HAP-1 (cell line): ENCODE measurements around the gene CD300E.
"Not testable (repeated sequence)": the region's sequence is repeated elsewhere in the genome, so short reads cannot be mapped to it uniquely, and the experiment has no call there.

ENCODE experiments used
- DNase-seq, 2 experiments: peaks; one replicate each; pipeline ENCODE4 v3.0.0-alpha.2; 2016 to 2020; ENCODE audit warnings: low spot score in 2 of 2
- H3K27me3 ChIP-seq: fragments of 250-450 bp; sonication (Bioruptor Pico); 2 replicates; pipeline ENCODE4 v1.5.1; 2020; ENCODE audit warnings: low read depth, mild to moderate bottlenecking, moderate library complexity
- H3K36me3 ChIP-seq: fragments of 250-450 bp; sonication (Bioruptor Pico); replicated peaks from 2 replicates; pipeline ENCODE4 v1.5.1; 2020; ENCODE audit warnings: mild to moderate bottlenecking
- H3K4me1 ChIP-seq: fragments of 250-450 bp; sonication (Bioruptor Pico); 2 replicates; pipeline ENCODE4 v1.5.1; 2020; ENCODE audit warnings: mild to moderate bottlenecking
- H3K4me3 ChIP-seq: fragments of 250-450 bp; sonication (Bioruptor Pico); 2 replicates; pipeline ENCODE4 v1.5.1; 2020; ENCODE audit warnings: mild to moderate bottlenecking, moderate library complexity
- H3K9me3 ChIP-seq: fragments of 250-450 bp; sonication (Bioruptor Pico); 2 replicates; pipeline ENCODE4 v1.5.1; 2020; ENCODE audit warnings: mild to moderate bottlenecking, moderate library complexity
- in situ Hi-C: fragments of 300-500 bp; cut with MboI; formaldehyde crosslinking; loops from 3 replicates; pipeline ENCODE4 v1.14.3; 2020; ENCODE audit warnings: low sequenced_read_pairs, inconsistent platforms, mixed read lengths

The CD300E gene

DNA sequence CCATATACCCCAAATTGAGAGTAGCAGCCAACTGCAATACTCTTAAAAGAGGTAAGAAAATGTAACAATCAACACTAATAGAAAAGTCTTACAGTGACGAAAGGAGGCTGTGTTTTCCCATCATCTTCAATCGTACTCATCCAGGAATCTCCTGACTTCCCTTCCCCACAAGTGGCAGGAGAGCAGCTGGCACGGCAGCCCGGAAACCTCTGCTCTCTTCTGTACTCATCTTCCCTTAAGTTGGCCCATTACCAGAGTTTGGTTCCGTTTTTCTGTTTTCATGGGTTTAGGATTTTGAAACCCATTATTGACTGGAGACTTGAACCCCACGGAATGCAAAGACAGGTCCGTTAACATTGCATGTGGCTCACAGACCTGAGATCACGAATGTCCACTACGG, 44.6 kb downstream of the CD300E start:
- H3K4me3 ChIP-seq, result no peak overlapping the region
- in situ Hi-C loops, result no loop called here

DNA sequence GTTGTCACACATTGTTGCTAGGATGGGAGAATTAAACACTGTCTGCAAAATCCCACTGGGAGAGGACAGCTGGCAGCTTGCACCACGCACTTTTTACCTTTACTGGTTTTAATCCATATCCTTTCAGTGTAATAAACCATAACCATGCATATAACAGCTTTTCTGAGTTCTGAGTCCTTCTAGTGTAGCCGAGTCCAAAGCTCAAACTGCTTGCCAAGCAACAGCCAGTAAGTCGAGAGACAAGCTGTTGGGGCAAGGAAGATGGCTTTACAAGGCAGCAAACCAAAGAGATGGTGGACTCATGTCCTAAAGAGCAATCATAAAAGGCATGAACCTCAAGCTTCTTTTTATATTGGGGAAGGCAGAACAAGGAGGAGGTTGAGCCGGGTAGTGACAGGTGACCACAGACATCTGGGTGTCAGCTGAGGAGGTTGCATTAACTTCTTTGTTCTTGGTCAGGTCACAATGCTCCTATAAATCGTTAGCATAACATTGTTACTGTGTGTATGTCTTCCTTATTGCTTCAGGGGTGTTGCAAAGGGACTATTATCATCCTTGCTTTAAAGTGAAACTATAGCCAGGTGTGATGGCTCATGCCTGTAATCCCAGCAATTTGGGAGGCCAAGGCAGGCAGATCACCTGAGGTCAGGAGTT, 48.9 kb downstream of the CD300E start:
- DNase-seq, result no peak
- Histone ChIP-seq H3K4me3 (no peak overlapping the region), H3K27me3 (peaks cover 15% of the 10 kb centered on the region), H3K4me1 (no peaks in the 10 kb centered on the region), H3K9me3 (no peaks in the 10 kb centered on the region), H3K36me3 (no peaks in the 10 kb centered on the region)
- in situ Hi-C loops, result no loop called here

More for the DNA sequence above, 44.6 kb downstream of the CD300E start:
- peaks cover 3% of the 10 kb centered on the region for H3K27me3 ChIP-seq
- no peaks in the 10 kb centered on the region for H3K9me3 ChIP-seq
- no peak for DNase-seq
- H3K4me1 ChIP-seq, result no peaks in the 10 kb centered on the region
- H3K36me3 ChIP-seq, result no peaks in the 10 kb centered on the region

DNA sequence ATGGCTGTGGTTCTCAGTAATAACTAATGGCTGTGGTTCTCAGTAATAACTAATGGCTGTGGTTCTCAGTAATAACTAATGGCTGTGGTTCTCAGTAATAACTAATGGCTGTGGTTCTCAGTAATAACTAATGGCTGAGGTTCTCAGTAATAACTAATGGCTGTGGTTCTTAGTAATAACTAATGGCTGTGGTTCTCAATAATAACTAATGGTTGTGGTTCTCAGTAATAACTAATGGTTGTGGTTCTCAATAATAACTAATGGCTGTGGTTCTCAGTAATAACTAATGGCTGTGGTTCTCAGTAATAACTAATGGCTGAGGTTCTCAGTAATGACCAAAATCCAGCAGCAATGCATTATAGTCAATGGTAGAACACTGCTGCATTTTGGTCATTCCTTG, 49.9 kb downstream of the CD300E start:
- in situ Hi-C loops, H3K36me3 ChIP-seq, DNase-seq, H3K9me3 ChIP-seq, H3K4me3 ChIP-seq, H3K4me1 ChIP-seq: not testable (repeated sequence)
- peaks cover 18% of the 10 kb centered on the region for H3K27me3 ChIP-seq

GRCh38 chr17:74573169-74573568, 50.4 kb downstream of the CD300E start:
- H3K36me3 ChIP-seq, result no peaks in the 10 kb centered on the region
- in situ Hi-C loops, result no loop called here
- no peak for DNase-seq
- H3K9me3 ChIP-seq, result no peaks in the 10 kb centered on the region
- peaks cover 18% of the 10 kb centered on the region for H3K27me3 ChIP-seq
- H3K4me1 ChIP-seq, result no peaks in the 10 kb centered on the region
- no peak overlapping the region for H3K4me3 ChIP-seq

GRCh38 chr17:74571621-74572270, 51.8 kb downstream of the CD300E start:
- Histone ChIP-seq H3K4me1 (no peaks in the 10 kb centered on the region), H3K4me3 (no peak overlapping the region), H3K27me3 (peaks cover 18% of the 10 kb centered on the region), H3K36me3 (no peaks in the 10 kb centered on the region), H3K9me3 (no peaks in the 10 kb centered on the region)
- in situ Hi-C loops, result no loop called here
- no peak for DNase-seq

DNA sequence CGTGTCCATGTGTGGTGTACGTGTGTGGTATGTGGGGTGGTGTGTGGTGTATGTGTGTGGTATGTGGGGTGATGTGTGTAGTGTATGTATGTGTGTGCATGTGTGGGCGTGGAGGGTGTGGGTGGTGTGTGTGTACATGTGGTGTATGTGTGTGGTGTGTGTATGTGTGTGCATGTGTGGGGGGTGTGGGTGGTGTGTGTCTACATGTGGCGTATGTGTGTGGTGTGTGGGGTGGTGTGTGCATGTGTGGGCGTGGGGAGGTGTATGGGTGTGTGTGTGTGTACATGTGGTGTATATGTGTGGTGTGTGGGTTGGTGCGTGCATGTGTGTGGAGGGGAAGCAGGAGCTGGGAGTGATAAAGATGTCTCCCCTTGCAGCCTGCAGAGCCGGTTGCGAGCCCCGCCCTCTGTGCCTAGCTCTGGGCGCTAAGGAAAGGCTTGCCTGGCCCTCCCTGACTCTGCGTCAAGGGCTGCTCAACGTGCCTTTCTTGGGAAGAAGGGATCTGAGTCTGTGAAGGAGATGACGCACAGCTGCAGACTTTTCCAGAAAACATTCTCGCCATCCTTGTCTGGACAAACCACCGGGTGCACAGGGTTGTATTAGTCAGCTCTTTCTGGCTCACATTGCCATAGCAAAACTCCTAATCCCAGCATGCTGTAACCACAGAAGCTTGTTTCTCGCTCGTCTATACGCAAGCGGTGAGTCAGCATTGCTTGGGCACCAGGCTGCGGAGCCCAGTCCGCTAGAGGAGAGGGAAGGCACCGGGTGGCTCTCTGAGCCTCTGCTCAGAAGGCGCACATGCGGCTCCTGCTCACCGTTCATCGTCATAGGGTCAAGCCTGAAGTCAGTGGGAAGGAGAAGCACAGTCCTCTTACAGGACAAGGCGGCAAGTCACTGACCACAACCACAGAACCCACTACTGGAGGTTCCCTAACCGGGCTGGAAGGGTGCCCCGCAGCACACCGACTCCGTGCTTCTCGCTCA, 54.2 kb downstream of the CD300E start:
- Histone ChIP-seq H3K4me3 (no peak overlapping the region), H3K36me3 (no peaks in the 10 kb centered on the region), H3K4me1 (no peaks in the 10 kb centered on the region), H3K27me3 (peaks cover 16% of the 10 kb centered on the region), H3K9me3 (no peaks in the 10 kb centered on the region)
- in situ Hi-C loops, result no loop called here
- no peak for DNase-seq

- no peak for DNase-seq
- no peaks in the 10 kb centered on the region for H3K9me3 ChIP-seq
- H3K4me3 ChIP-seq, result no peak overlapping the region
- H3K27me3 ChIP-seq, result peaks cover 16% of the 10 kb centered on the region
- no peaks in the 10 kb centered on the region for H3K4me1 ChIP-seq
- in situ Hi-C loops, result no loop called here
- H3K36me3 ChIP-seq, result no peaks in the 10 kb centered on the region
Observed at GRCh38 chr17:74568106-74568873, 55.2 kb downstream of the CD300E start.

DNA sequence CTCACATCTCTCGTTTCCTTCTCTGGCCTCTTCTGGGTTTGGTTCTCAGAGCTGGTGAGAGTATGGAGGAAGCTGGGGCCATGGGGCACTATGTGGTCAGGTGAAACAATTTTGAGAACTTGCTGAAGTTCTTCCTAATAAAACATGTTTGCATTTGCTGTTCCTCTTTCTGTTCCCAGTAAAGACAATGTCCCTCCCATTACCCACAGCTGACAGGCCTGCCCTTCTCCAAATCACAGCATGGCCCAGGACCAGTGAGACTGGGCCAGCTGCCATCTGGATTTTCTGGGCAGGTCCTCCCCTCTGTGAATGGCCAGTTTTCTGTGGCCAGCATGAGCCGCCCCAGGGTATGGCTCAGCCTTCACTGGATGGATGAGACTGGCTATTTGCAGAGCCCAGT, 56.1 kb downstream of the CD300E start, which contains the start of gene CD300H:
CD300H (minus strand) TSS at position 113 of the 400 bp plus-strand sequence.
- Histone ChIP-seq H3K4me1 (no peaks in the 10 kb centered on the region), H3K4me3 (no peak within 1 kb of the TSS), H3K27me3 (peaks cover 16% of the 10 kb centered on the region), H3K9me3 (no peaks in the 10 kb centered on the region), H3K36me3 (no peaks in the 10 kb centered on the region)
- in situ Hi-C loops, result no loop called here
- DNase-seq, result no peak

GRCh38 chr17:74566132-74566753, 57.3 kb downstream of the CD300E start:
- H3K9me3 ChIP-seq, result no peaks in the 10 kb centered on the region
- no peaks in the 10 kb centered on the region for H3K4me1 ChIP-seq
- in situ Hi-C loops, result no loop called here
- H3K36me3 ChIP-seq, result no peaks in the 10 kb centered on the region
- peaks cover 16% of the 10 kb centered on the region for H3K27me3 ChIP-seq
- DNase-seq, result peak; percentile 19 to 70
- no peak overlapping the region for H3K4me3 ChIP-seq

DNA sequence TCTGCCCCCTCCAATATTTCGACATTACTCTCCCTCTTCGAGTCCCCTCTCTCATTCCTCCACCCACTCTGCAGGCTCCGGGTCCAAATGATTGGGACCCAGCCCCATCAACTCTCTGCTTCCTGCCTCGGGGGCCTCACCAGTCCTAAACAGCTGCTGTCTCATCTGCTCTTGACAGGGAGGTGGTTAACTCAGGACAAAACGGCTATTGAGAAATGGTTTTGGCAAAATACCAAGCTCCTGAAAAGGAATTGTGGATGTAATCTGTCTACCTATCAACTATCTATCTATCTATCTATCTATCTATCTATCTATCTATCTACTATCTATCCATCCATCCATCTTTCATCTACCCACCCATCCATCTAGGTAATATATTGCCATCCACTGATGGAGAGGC, 58.4 kb downstream of the CD300E start:
- H3K36me3 ChIP-seq, result no peaks in the 10 kb centered on the region
- no peak overlapping the region for H3K4me3 ChIP-seq
- peaks cover 9% of the 10 kb centered on the region for H3K27me3 ChIP-seq
- in situ Hi-C loops, result no loop called here
- H3K4me1 ChIP-seq, result no peaks in the 10 kb centered on the region
- no peaks in the 10 kb centered on the region for H3K9me3 ChIP-seq
- DNase-seq, result no peak

- H3K4me1 ChIP-seq, result no peaks in the 10 kb centered on the region
- no peaks in the 10 kb centered on the region for H3K36me3 ChIP-seq
- in situ Hi-C loops, result no loop called here
- no peaks in the 10 kb centered on the region for H3K27me3 ChIP-seq
- no peak for DNase-seq
- H3K4me3 ChIP-seq, result no peak overlapping the region
- H3K9me3 ChIP-seq, result no peaks in the 10 kb centered on the region
Observed at GRCh38 chr17:74563358-74563757, 60.2 kb downstream of the CD300E start.

GRCh38 chr17:74561586-74561985, 62.0 kb downstream of the CD300E start:
- Histone ChIP-seq H3K36me3 (no peaks in the 10 kb centered on the region), H3K4me3 (no peak overlapping the region), H3K9me3 (no peaks in the 10 kb centered on the region), H3K4me1 (no peaks in the 10 kb centered on the region), H3K27me3 (no peaks in the 10 kb centered on the region)
- in situ Hi-C loops, result no loop called here
- DNase-seq, result no peak
